WERI-Rb-1 (cell line): ENCODE results near the gene JPT2.

Source experiments
- DNase-seq: peaks from one replicate; pipeline ENCODE4 v3.0.0-alpha.2; 2020
- H3K27ac ChIP-seq: fragments of 250-450 bp; sonication (Bioruptor Pico); 2 replicates; pipeline ENCODE4 v1.5.1; 2020; ENCODE audit warnings: mild to moderate bottlenecking, moderate library complexity
- H3K27me3 ChIP-seq: fragments of 250-450 bp; sonication (Bioruptor Pico); 2 replicates; pipeline ENCODE4 v1.5.1; 2021; ENCODE audit warnings: mild to moderate bottlenecking, low read depth, moderate library complexity; ENCODE audit not compliant: insufficient read depth, severe bottlenecking
- H3K36me3 ChIP-seq: fragments of 250-450 bp; sonication (Bioruptor Pico); 2 replicates; pipeline ENCODE4 v1.5.1; 2020; ENCODE audit warnings: mild to moderate bottlenecking, moderate library complexity
- H3K4me3 ChIP-seq: 2 replicates; pipeline ENCODE4 v1.5.1; 2011; ENCODE audit warnings: low read depth, mild to moderate bottlenecking, control low read depth, low read length
- H3K9me3 ChIP-seq: fragments of 250-450 bp; sonication (Bioruptor Pico); 2 replicates; pipeline ENCODE4 v1.5.1; 2021; ENCODE audit warnings: mild to moderate bottlenecking, moderate library complexity; ENCODE audit not compliant: severe bottlenecking
- TF ChIP-seq, protein P1 (sequence below): IDR thresholded peaks from 2 replicates; pipeline ENCODE4 v1.5.1; 2011; ENCODE audit warnings: low read depth, mild to moderate bottlenecking, control low read depth, inconsistent platforms, low read length

Gene JPT2

DNA sequence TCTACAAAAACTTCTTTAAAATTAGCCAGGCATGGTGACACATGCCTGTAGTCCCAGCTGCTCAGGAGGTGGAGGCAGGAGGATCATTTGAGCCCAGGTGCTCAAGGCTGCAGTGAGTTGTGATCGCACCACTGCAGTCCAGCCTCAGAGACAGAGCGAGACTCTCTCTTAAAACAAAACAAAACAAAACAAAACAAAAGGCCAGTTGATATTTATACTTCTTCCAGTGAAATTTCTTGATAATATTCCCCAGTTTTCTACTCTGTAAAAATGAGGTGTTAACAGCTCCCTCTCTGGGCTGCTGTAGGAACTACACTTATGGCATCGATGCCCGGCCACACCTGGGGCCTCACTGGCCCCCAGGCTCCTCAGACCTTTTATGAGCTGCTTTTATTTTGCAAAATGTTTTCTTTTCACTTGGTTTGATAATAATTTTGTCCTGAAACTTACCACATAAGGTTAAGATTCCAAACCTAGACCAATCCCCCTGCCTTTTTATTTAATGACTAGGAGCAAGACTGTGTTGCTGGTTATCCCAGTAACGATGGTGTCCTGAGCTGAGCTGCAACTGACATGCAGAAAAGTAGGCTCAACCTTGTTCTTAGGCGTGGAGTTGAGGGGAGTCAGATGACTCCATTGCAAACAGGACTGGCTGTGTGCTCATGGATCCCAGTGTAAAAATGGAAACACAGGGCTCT, 45.5 kb downstream of the JPT2 start:
- Histone ChIP-seq H3K4me3 (no peak overlapping the region), H3K36me3 (peaks cover 19% of the 10 kb centered on the region), H3K27ac (no peak overlapping the region), H3K27me3 (no peaks in the 10 kb centered on the region), H3K9me3 (no peaks in the 10 kb centered on the region)
- TF ChIP-seq, protein P1, sequence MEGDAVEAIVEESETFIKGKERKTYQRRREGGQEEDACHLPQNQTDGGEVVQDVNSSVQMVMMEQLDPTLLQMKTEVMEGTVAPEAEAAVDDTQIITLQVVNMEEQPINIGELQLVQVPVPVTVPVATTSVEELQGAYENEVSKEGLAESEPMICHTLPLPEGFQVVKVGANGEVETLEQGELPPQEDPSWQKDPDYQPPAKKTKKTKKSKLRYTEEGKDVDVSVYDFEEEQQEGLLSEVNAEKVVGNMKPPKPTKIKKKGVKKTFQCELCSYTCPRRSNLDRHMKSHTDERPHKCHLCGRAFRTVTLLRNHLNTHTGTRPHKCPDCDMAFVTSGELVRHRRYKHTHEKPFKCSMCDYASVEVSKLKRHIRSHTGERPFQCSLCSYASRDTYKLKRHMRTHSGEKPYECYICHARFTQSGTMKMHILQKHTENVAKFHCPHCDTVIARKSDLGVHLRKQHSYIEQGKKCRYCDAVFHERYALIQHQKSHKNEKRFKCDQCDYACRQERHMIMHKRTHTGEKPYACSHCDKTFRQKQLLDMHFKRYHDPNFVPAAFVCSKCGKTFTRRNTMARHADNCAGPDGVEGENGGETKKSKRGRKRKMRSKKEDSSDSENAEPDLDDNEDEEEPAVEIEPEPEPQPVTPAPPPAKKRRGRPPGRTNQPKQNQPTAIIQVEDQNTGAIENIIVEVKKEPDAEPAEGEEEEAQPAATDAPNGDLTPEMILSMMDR, result peak; percentile 59
- DNase-seq, result peak; percentile 44

DNA sequence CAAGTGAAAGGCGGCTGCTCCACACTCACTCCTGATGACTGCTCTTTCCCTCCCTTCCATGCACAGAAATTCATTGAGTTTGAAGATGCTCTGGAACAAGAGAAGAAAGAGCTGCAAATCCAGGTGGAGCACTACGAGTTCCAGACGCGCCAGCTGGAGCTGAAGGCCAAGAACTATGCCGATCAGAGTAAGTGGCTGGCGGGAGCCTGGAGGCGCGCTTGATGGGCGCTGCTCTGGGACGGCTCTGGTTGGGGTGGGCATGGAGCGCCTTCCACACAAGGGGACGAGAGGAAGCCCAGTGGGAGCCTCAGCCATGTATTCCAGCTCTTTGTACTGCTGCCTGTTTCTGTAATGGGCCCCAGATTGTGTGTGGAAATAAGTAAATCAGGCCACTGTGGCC, 46.4 kb downstream of the JPT2 start:
- Histone ChIP-seq H3K9me3 (no peaks in the 10 kb centered on the region), H3K36me3 (peaks cover 25% of the 10 kb centered on the region), H3K27me3 (no peaks in the 10 kb centered on the region), H3K27ac (no peak overlapping the region), H3K4me3 (no peak overlapping the region)
- no peak for DNase-seq
- TF ChIP-seq, protein P1, result no peak

- no peak overlapping the region for H3K27ac ChIP-seq
- DNase-seq, result no peak
- peaks cover 36% of the 10 kb centered on the region for H3K36me3 ChIP-seq
- H3K4me3 ChIP-seq, result no peak overlapping the region
- H3K9me3 ChIP-seq, result no peaks in the 10 kb centered on the region
- TF ChIP-seq, protein P1, result no peak
- H3K27me3 ChIP-seq, result no peaks in the 10 kb centered on the region
These were observed 48.8 kb downstream of the JPT2 start for GRCh38 chr16:1726661-1727502.

GRCh38 chr16:1727651-1728624, 49.9 kb downstream of the JPT2 start:
- Histone ChIP-seq H3K27ac (no peak overlapping the region), H3K27me3 (no peaks in the 10 kb centered on the region), H3K4me3 (no peak overlapping the region), H3K9me3 (no peaks in the 10 kb centered on the region), H3K36me3 (peaks cover 41% of the 10 kb centered on the region)
- TF ChIP-seq, protein P1, result no peak
- no peak for DNase-seq

DNA sequence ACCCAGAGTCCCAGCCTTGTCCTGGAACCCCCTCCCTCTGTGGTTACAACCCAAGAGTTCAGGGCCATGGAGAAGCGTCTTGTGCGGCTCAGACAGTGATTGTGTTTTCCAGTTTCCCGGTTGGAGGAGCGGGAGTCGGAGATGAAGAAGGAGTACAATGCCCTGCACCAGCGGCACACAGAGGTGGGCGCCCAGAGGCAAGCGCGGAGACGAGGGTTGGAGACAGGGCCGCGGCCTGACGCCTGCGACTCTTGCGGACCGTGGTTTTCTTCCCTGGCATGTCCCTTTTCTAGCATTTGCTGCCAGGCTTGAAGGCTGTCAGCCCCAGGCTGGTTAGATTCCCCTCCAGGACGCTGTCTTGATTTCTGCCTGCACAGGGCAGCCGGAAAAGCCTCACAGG, 50.9 kb downstream of the JPT2 start:
- TF ChIP-seq, protein P1, result no peak
- no peak overlapping the region for H3K4me3 ChIP-seq
- peaks cover 52% of the 10 kb centered on the region for H3K36me3 ChIP-seq
- no peaks in the 10 kb centered on the region for H3K27me3 ChIP-seq
- no peak overlapping the region for H3K27ac ChIP-seq
- no peaks in the 10 kb centered on the region for H3K9me3 ChIP-seq
- DNase-seq, result no peak
